Tibial artery (tissue), 4 donors: Measurements from ENCODE around the gene B3GNT7.

Experiments
- DNase-seq, 2 donors: peaks; one replicate each; pipeline ENCODE4 v3.0.0-alpha.2; 2019
- H3K27ac ChIP-seq, 2 donors: fragments of 200-600 bp; sonication (generic) in 1 of 2; 1 replicate in 1 of 2; 2 replicates in 1 of 2; pipeline ENCODE4 v1.5.1; 2018 to 2019; ENCODE audit warnings: mild to moderate bottlenecking in 1 of 2
- H3K27me3 ChIP-seq, 2 donors: fragments of 200-600 bp; sonication (generic) in 1 of 2; one replicate each; pipeline versions ENCODE4 v1.5.1 to v1.6.0; 2016 to 2019
- H3K36me3 ChIP-seq, 3 donors: fragments of 200-600 bp; sonication (generic) in 2 of 3; one replicate each; pipeline ENCODE4 v1.5.1; 2016 to 2019; ENCODE audit warnings: mild to moderate bottlenecking in 2 of 3
- H3K4me1 ChIP-seq, 4 donors: fragments of 200-600 bp; sonication (generic) in 2 of 4; 1 replicate in 3 of 4; 2 replicates in 1 of 4; pipeline ENCODE4 v1.5.1; 2016 to 2019
- H3K4me3 ChIP-seq, 2 donors: fragments of 200-600 bp; sonication (generic) in 1 of 2; 1 replicate in 1 of 2; 2 replicates in 1 of 2; pipeline ENCODE4 v1.5.1; 2018 to 2019; ENCODE audit warnings: mild to moderate bottlenecking in 2 of 2
- H3K9me3 ChIP-seq, 3 donors: fragments of 200-600 bp; sonication (generic) in 1 of 3; one replicate each; pipeline ENCODE4 v1.5.1; 2016 to 2019
- intact Hi-C: fragments of 100-400 bp; cut with DNase I; formaldehyde crosslinking; loops from one replicate; pipeline ENCODE4 v1.15.0; 2023; ENCODE audit warnings: low total_unique reads
- TF ChIP-seq, protein P1 (sequence below), 2 experiments: fragments of 200-600 bp in 1 of 2; fragments of 450-650 bp in 1 of 2; IDR thresholded peaks; one replicate each; pipeline ENCODE4 v1.5.1; 2017 to 2019; ENCODE audit warnings: antibody characterized with exemption in 2 of 2, mild to moderate bottlenecking in 1 of 2, moderate library complexity in 1 of 2

B3GNT7 gene

DNA sequence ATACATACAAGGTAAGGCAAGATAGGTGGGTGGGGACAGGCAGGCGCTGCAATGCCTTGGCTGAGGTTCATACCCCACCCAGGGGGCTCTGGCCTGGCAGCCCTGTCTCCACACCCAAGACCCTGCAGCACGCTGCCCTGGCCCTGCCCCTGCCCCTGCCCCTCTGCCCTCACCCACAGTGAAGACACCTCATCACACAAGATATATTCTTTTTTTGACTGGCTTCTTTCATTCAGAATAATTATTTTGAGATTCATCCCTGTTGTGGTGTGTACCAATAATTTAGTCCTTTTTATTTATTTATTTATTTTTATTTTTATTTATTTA lies 11.4 kb upstream of the B3GNT7 start:
- peaks cover 0 to 5% (median 0%) of the 10 kb centered on the region in 3 donors for H3K36me3 ChIP-seq
- TF ChIP-seq, protein P1, sequence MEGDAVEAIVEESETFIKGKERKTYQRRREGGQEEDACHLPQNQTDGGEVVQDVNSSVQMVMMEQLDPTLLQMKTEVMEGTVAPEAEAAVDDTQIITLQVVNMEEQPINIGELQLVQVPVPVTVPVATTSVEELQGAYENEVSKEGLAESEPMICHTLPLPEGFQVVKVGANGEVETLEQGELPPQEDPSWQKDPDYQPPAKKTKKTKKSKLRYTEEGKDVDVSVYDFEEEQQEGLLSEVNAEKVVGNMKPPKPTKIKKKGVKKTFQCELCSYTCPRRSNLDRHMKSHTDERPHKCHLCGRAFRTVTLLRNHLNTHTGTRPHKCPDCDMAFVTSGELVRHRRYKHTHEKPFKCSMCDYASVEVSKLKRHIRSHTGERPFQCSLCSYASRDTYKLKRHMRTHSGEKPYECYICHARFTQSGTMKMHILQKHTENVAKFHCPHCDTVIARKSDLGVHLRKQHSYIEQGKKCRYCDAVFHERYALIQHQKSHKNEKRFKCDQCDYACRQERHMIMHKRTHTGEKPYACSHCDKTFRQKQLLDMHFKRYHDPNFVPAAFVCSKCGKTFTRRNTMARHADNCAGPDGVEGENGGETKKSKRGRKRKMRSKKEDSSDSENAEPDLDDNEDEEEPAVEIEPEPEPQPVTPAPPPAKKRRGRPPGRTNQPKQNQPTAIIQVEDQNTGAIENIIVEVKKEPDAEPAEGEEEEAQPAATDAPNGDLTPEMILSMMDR (IDR thresholded peaks at IDR 0.05): no peak
- intact Hi-C loops: no loop called here
- no peak for DNase-seq
- no peaks in the 10 kb centered on the region for H3K27me3 ChIP-seq
- H3K9me3 ChIP-seq: no peaks in the 10 kb centered on the region
- peaks cover 0 to 5% (median 0%) of the 10 kb centered on the region in 4 donors for H3K4me1 ChIP-seq
- no peak overlapping the region for H3K27ac ChIP-seq
- no peak overlapping the region for H3K4me3 ChIP-seq

DNA sequence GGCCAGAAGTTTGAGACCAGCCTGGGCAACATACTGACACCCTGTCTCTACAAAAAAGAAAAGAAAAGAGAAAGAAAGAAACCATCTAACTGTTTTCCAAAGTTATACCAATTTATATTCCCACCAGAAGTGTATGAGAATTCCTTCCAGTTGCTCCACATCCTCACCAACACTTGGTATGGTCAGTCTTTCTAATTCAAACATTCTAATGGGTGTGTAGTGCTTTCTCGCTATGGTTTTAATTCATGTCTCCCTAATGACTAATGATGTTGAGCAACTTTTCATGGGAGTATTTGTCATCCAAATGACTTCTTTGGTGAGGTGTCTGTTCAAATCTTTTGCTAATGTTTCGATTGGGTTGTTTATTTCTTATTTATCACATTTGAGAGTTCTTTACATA lies 10.5 kb upstream of the B3GNT7 start:
- intact Hi-C loops: no loop called here
- H3K9me3 ChIP-seq: no peaks in the 10 kb centered on the region
- TF ChIP-seq, protein P1 (IDR thresholded peaks at IDR 0.05): no peak
- DNase-seq: no peak
- H3K4me1 ChIP-seq: peaks cover 0 to 5% (median 0%) of the 10 kb centered on the region in 4 donors
- no peaks in the 10 kb centered on the region for H3K27me3 ChIP-seq
- H3K36me3 ChIP-seq: peaks cover 0 to 5% (median 0%) of the 10 kb centered on the region in 3 donors
- no peak overlapping the region for H3K27ac ChIP-seq
- no peak overlapping the region for H3K4me3 ChIP-seq

DNA sequence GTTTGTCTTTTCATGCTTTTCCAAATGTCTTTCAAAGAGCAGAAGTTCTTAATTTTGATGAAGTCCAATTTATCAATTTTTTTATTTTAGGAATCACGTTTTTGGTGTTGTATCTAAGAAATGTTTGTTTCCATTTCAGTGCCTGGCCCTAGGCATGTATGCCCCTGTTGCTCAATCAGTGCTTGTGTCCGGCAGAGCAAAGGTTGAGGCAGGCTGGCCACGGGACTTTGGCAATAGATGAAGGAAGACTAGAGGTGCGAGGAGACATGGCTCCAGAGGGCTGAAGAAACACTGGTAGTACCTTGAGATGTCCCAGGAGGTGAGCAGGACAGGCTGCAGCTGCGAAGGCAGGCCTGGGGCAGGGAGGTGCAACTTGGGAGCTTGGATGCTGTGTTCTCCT lies 10.1 kb upstream of the B3GNT7 start:
- TF ChIP-seq, protein P1 (IDR thresholded peaks at IDR 0.05): no peak
- DNase-seq: no peak
- Histone ChIP-seq H3K9me3 (no peaks in the 10 kb centered on the region), H3K4me3 (no peak overlapping the region), H3K27me3 (no peaks in the 10 kb centered on the region), H3K36me3 (peaks cover 0 to 5% (median 0%) of the 10 kb centered on the region in 3 donors), H3K4me1 (peaks cover 0 to 5% (median 0%) of the 10 kb centered on the region in 4 donors), H3K27ac (no peak overlapping the region)
- intact Hi-C loops: no loop called here

DNA sequence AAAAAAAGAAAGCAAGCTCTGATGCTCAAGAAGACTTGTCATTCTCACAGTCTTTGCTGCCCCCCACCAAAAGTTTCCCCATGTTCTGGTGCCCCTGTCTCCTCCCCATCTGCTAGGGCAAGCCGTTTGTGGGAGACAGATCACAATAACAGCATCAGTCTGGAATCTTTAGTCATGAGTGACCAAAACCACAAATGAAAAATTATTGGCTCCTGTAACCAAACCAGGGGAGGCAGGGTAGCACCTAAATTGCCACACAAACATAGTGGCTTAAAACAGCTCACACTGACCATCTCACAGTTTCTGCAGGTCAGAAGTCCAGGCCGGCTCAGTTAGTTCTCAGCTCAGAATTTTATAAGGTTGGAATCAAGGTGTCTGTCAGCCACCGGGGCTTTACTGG lies 9.1 kb upstream of the B3GNT7 start:
- no peak overlapping the region for H3K27ac ChIP-seq
- TF ChIP-seq, protein P1 (IDR thresholded peaks at IDR 0.05): no peak

DNA sequence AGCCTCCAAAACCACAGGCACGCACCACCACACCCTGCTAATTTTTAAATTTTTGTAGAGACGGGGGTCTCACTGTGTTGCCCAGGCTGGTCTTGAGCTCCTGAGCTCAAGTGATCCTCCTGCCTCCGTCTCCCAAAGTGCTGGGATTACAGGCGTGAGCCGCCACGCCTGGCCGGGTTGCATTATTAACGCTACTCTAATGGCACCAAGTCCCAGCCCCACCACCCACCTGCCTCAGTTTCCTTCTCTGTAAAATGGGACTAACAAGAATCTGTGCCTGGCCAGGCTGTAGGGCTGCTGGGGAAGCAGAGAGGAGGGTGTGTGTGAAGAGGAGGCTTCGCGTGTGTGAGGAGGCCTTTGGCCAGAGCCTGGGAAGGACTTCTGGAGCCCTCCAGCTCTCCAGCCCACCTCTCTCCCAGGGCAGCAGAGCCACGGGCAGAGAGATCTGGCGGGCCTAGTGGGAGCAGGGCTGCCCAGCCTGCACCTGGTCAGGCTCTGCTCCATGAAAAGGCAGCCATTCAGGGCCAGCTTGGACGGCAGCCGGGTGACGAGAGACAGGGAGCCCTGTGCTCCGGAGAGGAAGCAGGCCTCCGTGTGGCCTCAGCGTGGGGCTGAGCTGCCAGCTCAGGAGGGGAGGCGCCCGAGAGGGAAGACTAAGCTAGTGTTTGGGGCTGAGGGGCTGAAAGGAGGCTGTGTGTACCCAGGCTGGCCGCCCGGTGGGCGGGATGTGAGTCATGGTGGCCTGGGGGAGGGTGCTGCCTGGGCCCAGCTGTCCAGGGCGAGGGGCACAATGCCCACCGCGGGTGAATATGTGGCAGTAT lies 7.4 kb upstream of the B3GNT7 start:
- H3K27ac ChIP-seq: no peak overlapping the region
- TF ChIP-seq, protein P1 (IDR thresholded peaks at IDR 0.05): no peak
- peaks cover 0 to 5% (median 0%) of the 10 kb centered on the region in 4 donors for H3K4me1 ChIP-seq
- H3K4me3 ChIP-seq: no peak overlapping the region
- DNase-seq: no peak
- no peaks in the 10 kb centered on the region for H3K9me3 ChIP-seq
- peaks cover 0 to 5% of the 10 kb centered on the region in 2 donors for H3K27me3 ChIP-seq
- intact Hi-C loops: no loop called here
- H3K36me3 ChIP-seq: peaks cover 0 to 5% (median 0%) of the 10 kb centered on the region in 3 donors

More for the DNA sequence above, 9.1 kb upstream of the B3GNT7 start:
- H3K9me3 ChIP-seq: no peaks in the 10 kb centered on the region
- peaks cover 0 to 5% (median 0%) of the 10 kb centered on the region in 4 donors for H3K4me1 ChIP-seq
- no peaks in the 10 kb centered on the region for H3K27me3 ChIP-seq
- no peak overlapping the region for H3K4me3 ChIP-seq
- intact Hi-C loops: no loop called here
- peaks cover 0 to 5% (median 0%) of the 10 kb centered on the region in 3 donors for H3K36me3 ChIP-seq
- DNase-seq: no peak
